Fibroblast of lung (primary cell): ENCODE results near the gene NDUFV1.
"Not testable (repeated sequence)": the region's sequence is repeated elsewhere in the genome, so short reads cannot be mapped to it uniquely, and the experiment has no call there.

ENCODE experiments used
- EZH2 ChIP-seq: IDR thresholded peaks from 2 replicates; pipeline ENCODE4 v1.5.1; 2012; ENCODE audit warnings: low read length, control low read depth, mild to moderate bottlenecking; ENCODE audit errors: missing control alignments
- TF ChIP-seq, protein P1 (sequence below), 2 donors: IDR thresholded peaks in 1 of 2; conservative IDR thresholded peaks in 1 of 2; 1 replicate in 1 of 2; 2 replicates in 1 of 2; pipeline ENCODE4 v1.5.1; 2011 to 2012; ENCODE audit warnings: low read length in 2 of 2, control low read depth in 1 of 2, inconsistent platforms in 1 of 2, low read depth in 1 of 2, mild to moderate bottlenecking in 1 of 2

DNA sequence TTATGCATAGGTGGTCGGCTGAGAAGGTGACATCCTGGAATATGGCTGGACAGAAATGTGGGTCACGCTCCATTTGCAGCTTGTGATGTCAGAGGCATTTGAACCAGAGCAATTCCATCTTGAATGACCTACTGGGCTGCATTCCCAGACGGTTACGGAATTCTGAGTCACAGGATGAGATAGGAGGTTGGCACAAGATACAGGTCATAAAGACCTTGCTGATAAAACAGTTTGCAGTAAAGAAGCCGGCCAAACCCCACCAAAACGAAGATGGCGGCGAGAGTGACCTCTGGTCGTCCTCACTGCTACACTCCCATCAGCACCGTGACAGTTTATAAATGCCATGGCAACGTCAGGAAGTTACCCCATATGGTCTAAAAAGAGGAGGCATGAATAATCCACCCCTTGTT, 43.0 kb upstream of the NDUFV1 start:
- not testable (repeated sequence) for TF ChIP-seq EZH2
- TF ChIP-seq, protein P1, sequence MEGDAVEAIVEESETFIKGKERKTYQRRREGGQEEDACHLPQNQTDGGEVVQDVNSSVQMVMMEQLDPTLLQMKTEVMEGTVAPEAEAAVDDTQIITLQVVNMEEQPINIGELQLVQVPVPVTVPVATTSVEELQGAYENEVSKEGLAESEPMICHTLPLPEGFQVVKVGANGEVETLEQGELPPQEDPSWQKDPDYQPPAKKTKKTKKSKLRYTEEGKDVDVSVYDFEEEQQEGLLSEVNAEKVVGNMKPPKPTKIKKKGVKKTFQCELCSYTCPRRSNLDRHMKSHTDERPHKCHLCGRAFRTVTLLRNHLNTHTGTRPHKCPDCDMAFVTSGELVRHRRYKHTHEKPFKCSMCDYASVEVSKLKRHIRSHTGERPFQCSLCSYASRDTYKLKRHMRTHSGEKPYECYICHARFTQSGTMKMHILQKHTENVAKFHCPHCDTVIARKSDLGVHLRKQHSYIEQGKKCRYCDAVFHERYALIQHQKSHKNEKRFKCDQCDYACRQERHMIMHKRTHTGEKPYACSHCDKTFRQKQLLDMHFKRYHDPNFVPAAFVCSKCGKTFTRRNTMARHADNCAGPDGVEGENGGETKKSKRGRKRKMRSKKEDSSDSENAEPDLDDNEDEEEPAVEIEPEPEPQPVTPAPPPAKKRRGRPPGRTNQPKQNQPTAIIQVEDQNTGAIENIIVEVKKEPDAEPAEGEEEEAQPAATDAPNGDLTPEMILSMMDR (conservative IDR thresholded peaks at IDR 0.05 in 1 of 2, IDR thresholded peaks at IDR 0.05 in 1 of 2; ENCODE audit: low read depth in 1 of 2, low read length in 2 of 2), result not testable (repeated sequence)
